ENCODE measurements around the gene GPR139.
A peak's percentile ranks its signal among the peaks of the same experiment; 100 is the strongest.

GPR139 gene

DNA sequence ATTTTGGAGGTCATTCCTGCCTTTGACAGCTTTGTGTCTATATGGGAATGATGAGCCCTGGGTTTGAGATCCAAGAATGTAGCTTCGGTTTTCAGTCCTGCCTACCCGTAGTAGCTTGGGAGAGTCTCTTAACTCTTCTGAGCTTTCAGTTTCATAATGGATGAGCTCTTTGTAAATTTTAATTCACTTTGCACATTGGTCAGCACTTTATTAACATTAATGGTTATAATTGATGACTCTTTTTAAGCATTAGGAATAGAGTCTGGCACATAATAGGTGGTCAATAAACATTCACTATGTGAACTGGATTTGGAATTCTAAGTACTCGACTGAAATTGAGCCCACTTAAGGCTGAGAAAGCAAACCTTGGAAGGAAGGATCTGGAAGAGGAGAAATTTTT lies 17.3 kb downstream of the GPR139 start:
- FAIRE-seq = no peak

DNA sequence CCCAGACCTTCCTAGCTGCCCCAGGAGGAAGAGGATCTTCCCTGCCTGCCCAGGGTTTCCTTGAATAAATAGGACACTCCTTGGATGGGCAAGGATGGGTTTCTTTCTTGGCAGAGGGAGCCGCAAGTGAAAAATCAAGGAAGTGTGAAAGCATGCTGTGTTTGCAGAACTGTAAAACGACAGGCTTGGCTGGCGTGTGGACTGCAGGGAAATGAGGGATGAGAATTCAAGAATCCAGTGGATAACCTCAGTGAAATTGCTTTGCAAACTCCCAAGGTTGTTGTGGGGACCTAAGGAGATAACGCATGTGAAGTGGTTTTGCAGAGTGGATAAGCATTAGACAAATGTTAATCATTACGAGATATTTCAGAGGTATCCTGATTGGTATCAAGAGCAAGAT lies 20.4 kb downstream of the GPR139 start:
- DNase-seq (ENCODE audit: low spot score) (no peak), FAIRE-seq (no peak)

More for the DNA sequence above, 17.3 kb downstream of the GPR139 start:
- DNase-seq (ENCODE audit: low spot score) = no peak

DNA sequence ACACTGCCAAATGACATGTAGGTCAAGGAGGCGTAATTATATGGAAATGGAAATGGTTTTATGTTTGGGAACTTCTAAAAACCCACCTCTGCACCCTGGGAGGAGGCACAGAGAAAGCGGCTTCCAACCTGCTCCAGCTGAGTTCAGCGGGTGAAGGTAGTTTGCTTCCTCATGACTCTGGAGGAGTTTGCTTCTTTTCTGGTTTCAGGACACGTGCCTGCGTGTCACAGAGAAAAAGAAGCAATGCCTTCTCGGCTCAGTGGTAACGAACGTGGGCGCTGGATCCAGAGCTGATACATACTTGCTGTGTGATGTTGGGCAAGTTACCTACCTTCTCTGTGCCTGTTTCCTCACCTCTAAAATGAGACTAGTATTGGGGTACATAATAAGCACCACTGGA lies 22.1 kb downstream of the GPR139 start:
- DNase-seq (ENCODE audit: low spot score) = no peak
- no peak for FAIRE-seq

DNA sequence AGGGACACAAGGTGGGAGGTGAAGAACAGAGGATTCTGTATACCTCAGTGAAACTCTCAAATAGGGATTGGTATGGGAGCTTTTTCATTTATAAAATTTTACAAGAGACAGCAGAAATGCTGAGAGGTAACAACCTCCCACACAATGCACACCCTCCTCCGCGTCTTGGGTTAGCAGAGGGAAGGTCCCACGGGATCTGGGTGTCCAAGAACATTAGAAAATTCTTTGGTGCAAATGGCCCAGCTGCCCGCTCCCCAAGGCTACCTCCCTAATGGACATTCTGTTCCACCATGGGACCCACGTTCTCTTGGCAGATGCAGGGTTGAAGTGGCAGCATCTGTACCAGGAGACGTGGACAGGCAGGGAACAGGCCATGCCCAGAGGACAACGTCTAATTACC lies 22.5 kb downstream of the GPR139 start:
- FAIRE-seq = no peak
- DNase-seq (ENCODE audit: low spot score) = no peak

DNA sequence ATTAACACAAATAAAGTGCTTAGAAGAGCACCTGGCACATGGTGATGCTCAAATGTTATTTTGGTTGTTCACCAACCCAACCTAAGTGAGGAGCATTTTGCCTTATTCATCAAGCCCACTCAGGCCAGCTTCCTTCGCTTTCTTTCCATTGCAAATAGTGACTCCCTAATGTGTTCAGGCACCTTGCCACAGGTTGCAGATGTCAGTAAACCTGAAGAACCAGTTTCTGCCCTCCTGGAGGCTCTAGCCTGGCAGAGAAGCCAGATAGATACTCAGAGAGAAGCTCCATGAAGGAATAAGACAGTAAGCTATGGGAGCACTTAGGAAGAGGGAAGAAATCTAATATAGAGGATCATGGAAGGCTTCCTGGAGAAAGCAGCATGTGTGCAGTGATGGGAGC lies 23.9 kb downstream of the GPR139 start:
- DNase-seq (ENCODE audit: low spot score) = no peak

DNA sequence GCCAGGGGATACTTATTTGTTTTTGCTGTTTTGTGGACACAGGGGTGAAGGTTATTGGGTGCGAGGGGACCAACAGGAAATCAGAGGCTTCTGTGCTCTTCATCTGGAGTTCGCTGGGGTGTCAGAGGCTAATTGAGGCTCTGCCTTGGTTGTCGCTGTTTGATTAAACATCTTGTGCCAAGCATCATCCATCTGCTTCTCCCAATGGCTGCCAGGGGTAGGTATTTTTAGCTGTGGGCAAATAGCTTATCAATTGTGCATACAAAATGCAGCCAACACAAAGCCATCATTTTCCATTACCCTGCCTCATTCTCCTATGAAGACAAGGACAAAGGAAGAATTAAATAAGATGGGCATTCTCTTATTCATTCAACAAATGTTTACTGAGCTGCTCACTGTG lies 27.8 kb downstream of the GPR139 start:
- no peak for FAIRE-seq
- DNase-seq (ENCODE audit: low spot score) = no peak

More for the DNA sequence above, 23.9 kb downstream of the GPR139 start:
- FAIRE-seq = no peak

DNA sequence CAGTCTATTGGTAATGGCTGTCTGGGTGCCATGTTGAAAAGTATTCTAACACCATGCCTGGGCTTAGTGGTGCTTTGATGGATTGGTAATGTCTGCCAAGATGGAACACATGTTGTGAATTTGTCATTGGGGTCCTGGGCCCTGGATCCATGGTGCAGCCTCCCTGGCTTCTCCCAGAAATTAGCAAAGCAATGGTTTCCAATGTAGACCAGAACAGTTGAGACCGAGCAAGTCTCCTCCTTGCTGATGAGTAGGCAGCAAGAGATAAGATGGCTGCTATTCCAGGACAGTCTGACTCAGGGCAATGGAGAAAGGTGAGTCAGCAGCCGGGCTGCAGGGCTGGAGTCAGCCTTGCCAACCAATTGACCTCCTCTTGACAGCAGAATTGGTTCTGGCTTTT lies 30.8 kb downstream of the GPR139 start:
- no peak for FAIRE-seq
- DNase-seq (ENCODE audit: low spot score) = peak; percentile 23

DNA sequence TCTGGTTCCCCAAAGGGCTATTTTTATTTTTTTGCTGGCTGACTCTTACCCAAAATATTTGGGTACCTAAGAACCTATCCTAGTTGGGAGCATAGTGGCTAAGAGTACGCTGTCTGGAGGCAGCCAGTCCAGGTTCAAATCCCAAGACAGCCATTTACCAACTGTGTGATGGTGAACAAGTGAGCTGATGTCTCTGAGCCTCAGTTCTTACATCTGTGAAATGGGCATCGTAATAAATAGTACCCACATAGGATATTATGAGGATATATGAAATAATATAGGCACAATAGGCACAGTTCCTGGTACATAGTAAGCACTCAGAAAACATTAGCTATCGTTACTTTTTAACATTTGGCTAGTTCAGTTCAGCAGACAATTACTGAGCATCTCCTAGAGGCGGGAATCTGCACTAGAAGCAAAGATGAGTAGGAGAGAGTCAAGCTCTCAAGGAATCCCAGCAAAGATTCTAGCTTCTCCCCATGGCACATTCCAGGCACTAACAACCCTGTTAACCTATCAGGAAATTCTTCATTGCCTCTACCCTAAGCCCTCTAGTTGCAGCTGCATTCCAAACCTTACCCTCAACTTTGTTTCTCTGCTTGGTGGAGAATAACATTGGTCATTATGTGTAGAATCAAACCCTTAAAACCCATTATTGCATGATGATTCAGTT lies 31.6 kb downstream of the GPR139 start:
- FAIRE-seq (no peak), DNase-seq (ENCODE audit: low spot score) (no peak)

DNA sequence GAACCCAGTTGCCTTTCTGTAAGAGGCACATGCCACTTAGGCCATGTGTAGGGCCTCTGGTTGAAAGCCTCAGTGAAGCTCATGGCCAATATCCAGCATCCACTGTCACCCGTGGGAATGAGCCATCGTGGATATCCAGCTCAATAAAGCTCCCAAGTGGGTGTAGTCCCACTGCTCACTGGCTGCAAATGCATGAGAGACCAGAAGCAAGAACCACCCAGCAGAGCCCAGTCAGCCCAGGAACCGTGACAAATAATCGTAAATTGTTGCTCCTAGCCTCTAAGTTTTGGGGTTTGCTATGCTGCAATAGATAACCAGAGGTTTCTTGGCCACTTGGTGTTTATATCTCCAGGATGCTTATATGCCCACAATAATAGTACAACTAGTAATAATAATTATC lies 33.7 kb downstream of the GPR139 start:
- DNase-seq (ENCODE audit: low spot score) (no peak), FAIRE-seq (no peak)

DNA sequence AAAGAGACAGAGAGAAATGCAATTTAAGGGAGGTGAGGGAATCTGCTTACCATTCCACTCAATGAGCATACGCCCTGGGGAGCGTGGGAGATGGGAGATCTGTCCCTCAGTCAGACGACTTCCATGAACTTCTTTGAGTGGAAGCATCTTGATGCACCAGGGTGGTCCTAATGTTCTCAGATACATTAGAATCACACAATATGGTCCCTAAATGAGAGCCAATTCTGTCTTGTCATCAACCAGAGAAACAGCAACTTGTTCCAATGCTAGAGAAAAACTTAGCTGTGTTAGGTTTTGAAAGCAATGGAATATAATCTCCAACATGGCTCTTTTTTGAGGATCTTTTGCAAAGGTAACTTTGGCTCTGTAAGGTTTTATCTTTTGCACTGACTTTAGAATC lies 44.1 kb downstream of the GPR139 start:
- FAIRE-seq (no peak), DNase-seq (ENCODE audit: low spot score) (no peak)

DNA sequence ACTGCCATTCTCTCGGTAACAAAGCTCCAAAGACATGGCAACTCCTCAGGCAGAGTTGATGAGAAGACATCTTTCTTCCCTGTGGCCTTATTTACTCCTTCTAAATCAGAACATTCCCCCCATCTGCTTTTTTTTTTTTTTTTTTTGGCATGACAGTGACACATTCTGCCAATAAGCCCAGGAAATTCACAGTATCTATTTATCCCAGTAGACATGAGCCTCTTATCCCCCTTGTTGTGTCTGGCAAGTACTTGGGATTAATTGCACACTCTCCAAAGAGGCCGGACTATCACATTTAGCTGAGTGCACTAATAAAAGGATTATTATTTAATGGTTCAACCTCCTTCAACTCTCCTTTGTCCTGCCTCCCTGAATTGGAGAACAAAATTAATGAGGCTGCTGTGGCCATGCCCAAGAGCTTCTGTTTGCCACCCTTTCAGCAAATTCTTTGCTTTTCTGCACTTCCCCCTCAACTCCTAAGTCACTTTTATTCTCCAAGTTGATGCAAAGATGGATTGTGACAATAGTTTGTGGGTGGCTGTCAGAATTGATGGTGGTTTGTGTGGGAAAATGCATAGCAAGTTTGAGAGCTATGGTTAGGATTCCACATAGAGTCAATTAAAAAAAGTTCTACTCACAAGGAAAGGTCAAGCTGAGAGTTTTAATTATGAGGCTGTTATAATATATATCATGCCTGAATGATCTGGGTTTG lies 47.2 kb downstream of the GPR139 start:
- FAIRE-seq = no peak

DNA sequence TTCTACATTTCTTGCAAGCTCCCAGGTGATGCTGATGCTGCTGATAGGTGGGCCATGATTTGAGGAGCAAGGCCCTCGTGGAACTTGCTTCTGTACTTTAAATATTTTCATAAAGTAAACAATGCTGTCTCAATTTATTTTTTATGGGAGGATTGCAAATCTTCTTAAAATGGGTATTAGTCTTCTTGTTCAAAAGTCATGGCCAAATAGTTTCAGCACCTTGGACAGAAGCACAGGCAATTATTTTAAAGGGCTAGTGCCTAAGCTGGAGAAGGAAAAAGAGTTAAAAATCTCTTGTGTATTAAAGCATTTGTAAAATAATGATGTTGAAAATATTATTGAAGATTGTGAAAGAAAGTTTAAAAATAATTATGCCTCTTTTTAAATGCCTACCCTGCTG lies 50.5 kb downstream of the GPR139 start:
- no peak for FAIRE-seq
- peak; percentile 9 for DNase-seq (ENCODE audit: low spot score)

More for the DNA sequence above, 47.2 kb downstream of the GPR139 start:
- DNase-seq (ENCODE audit: low spot score) = no peak

DNA sequence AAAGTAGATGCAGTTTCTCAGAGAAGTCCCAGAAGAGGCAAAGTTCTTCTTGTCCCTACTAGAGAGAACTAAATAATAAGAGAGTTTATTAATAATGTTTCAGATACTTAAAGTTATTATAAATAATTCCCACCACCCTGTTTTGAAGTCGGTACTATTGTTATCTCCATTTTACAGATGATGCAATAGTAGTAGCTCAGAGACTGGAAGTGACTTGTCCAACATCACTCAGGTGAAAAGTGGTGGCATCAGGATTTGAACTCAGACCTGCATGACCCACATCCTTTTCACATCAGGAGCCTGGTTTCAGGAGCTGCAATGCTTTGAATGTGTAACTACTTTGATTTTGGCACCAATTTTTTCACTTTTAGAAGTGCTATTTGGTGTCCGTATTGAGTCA lies 52.7 kb downstream of the GPR139 start:
- DNase-seq (ENCODE audit: low spot score) (no peak), FAIRE-seq (no peak)

DNA sequence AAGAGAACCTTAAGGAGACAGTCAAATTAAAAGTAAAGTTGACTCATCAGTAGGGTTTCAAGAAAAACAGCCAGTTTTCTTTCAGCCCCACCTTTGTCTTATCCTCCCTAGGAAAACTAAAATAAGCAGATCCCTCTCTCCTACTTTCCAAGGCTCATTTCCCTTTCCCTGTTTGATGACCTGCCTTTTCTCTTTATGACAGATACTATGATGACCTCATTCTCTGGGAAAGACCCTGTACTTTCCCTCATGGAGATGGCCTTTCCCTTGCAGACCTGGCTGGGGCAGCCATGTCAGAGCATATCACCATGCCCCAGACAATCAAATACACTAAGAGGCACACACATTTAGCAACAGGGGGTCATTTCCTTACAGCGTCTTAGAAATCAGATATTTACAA lies 53.6 kb downstream of the GPR139 start:
- no peak for FAIRE-seq
- DNase-seq (ENCODE audit: low spot score) = no peak

DNA sequence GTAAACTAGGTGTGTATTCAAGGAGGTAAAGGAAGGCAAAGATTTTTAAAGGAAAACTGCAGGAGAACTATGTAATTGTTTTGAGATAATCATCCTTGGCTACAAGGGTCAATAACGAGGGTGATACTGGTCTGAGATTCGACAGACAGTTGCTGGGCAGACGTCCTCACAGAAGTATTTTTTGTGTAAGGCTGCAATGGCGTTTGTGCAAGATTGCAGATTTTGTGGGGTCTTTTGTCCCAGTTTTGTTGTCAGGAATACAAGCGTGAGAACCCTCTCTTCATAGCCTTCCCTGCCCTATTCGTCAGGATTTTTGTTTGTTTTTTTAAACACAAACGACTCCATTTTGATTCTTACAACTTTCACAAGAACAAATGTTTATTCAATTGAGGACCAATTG lies 57.5 kb downstream of the GPR139 start:
- DNase-seq (ENCODE audit: low spot score) (no peak), FAIRE-seq (no peak)

DNA sequence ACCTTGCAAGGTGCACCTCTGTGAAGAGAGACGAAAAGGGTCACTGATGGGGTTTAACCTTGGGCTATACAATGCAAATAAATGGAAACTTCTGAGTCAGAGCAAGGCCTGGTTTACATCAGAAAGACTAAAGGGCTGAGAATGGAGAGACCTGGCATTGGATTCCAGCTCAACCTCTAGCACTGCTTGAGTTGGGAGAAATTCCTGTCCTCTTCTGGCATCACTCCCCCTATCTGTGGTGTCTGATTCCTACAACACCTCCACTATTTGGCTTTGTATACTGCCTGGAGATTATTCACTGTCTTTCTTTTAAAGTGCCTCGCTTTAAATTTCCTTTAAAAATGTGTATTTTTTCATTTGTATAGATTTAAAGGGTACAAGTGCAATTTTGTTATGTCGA lies 68.8 kb downstream of the GPR139 start:
- FAIRE-seq (no peak), DNase-seq (ENCODE audit: low spot score) (no peak)

DNA sequence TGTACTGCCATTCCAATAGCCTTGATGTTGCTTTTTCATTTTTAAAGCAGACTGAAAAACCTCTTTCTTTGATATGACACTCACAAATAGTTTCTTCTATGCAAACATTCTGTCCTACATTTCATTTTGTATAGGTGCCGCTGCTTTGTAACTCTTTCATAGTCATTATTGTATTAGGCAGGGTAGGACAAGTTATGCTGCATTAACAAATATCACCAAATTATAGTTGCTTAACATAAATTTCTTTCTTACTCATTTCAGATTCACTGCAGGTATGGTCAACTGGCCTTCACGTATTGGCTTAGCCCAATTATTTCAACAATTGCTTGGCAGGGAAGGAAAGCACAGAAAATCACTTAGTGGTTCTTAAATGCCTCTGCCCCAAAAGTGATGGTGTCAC lies 70.8 kb downstream of the GPR139 start:
- DNase-seq (ENCODE audit: low spot score) (no peak), FAIRE-seq (no peak)

DNA sequence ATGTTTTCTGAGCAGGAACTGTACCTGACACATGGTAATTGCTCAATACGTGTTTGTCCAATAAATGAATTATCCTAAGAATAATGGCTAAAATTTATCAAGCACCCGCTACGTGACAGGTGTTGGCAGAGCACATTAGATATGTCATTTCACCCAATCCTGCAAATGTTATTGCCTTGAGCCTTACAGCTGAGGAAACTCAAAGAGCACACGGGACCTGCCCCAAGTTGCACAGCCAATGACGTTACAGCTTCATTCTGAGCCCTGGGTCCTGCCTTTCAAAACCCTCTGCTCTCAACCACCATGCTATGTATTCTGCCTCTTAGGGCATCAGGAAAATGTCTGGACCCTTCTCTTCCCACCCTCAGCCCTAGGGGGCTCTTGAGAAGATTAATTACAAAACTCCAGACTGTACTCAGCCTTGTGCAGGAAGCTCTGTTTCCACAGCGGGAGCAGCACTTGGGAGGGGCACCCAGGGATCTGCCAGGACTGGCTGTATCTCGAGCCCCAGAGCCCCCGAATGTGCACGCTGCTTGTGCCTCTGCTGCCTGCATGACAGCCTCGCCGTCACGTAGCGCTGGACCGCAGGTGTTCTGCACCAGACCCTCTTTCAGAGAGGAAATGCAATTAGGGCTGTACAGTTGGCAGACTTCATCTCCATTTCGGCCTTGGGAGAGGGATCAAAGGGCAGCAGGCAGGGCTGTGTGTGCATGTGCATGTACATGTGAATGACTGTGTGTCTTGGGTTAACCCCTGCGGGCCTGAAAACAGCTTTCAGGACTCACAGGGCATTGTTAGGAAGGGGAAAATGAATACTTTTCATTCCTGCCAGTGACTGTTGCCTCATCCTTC lies 71.6 kb downstream of the GPR139 start:
- no peak for DNase-seq (ENCODE audit: low spot score)
- FAIRE-seq = no peak

DNA sequence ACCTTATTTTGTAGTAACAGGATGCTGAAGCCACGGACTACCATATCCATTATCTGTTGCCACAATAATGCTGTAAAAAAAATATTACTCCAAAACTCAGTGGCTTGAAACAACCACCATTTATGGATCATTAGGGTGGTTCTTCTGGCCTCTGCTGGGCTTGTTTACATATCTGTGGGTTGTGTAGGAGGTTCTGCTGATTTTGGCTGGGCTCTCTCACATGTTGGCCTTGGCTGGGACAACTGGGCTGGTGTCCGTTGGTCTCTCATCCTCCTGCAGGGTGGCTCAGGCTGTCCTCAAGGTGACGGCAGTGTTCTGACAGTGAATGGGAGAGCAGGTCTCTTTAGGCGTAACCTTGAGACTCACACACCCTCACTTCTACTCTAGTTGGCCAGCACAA lies 76.0 kb downstream of the GPR139 start:
- DNase-seq (ENCODE audit: low spot score) = no peak

DNA sequence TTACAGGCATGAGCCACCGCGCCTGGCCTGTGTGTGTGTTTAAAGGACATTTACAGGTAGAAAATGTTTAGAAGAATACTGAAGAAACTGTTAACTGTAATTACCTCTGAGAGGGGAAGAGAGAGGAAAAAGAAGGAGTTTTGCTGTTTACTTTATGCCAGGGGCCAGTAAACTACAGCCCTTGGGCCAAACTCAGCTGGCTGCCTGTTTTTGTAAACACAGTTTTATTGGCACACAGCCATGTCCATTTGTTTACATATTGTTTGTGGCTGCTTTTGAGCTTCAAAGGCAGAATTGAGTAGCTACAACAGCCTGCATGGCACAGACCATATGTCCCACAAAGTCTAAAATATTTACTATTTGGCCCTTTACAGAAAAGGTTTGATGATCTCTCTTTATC lies 76.4 kb downstream of the GPR139 start:
- FAIRE-seq (no peak), DNase-seq (ENCODE audit: low spot score) (no peak)

More for the DNA sequence above, 76.0 kb downstream of the GPR139 start:
- no peak for FAIRE-seq

DNA sequence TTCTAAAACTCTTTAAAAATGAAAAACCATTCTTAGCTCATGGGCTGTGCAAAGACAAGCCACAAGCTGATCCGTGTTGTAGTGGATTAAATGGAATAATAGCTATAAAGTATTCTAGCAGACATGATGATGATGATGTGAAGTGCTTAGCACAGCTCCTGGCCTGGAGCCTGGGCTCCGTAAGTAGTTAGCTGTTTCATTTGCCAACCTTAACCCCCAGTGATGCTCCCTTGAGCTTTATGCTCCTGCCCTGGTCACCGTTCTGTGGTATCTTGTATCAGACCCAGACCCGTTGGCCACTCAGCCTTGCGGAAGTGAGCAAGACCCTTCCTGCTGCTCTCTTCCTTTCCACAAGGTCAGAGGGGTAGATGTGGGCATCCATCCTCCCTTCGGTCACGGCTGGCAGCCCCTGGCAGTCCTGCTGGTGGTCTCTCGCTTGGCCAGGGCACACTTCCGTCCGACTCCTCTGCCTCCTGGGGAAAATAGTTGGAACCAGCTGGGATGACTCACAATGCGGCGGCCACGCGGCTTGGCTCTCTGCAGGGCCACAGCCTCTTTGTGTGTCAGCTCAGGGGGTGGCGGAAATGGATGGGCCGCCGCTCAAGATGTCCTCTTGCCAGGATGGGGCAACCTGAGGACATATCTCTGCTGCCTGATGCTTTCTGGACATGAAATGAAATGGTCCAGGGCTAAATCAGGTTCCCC lies 79.1 kb downstream of the GPR139 start:
- DNase-seq (ENCODE audit: low spot score) = peak; percentile 28
- no peak for FAIRE-seq

DNA sequence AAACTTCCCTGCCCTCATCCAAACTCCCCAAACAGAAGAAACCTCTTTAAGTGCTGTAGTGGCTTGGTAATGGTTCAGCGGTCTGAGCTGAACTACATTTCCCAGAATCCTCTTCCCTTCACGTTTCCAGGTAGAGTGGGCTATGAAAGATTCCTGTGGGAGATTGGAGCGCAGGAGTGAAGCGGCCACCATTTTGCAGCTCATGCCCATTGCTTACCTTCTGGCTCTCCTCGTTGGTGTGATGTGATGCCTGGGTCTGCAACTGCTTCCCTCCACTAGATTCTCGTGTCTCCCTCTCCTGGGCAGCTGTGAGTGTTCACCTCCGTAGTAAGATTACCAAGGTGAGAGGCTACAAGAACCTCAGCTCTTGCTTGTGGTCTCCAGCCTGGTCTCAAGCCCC lies 82.1 kb downstream of the GPR139 start:
- FAIRE-seq (no peak), DNase-seq (ENCODE audit: low spot score) (peak; percentile 10)

Measured in urothelium cell line (cell line).